Activated T-cell treated with anti-CD3 and anti-CD28 coated beads, Interleukin-2, amount 50 U/mL, for 24 hours (primary cell): ENCODE results near the gene PACS2.
A peak's percentile ranks its signal among the peaks of the same experiment; 100 is the strongest.
"Not testable (repeated sequence)": the region's sequence is repeated elsewhere in the genome, so short reads cannot be mapped to it uniquely, and the experiment has no call there.

Experiments used
- DNase-seq: peaks from one replicate; pipeline ENCODE4 v3.0.0-alpha.2; 2020
- H3K27ac Mint-ChIP-seq: 2 replicates; pipeline ENCODE4 v1.8.0; 2020; ENCODE audit warnings: mild to moderate bottlenecking, mixed read lengths
- H3K27me3 Mint-ChIP-seq: 2 replicates; pipeline ENCODE4 v1.8.0; 2020; ENCODE audit warnings: mixed read lengths
- H3K36me3 Mint-ChIP-seq: 2 replicates; pipeline ENCODE4 v1.8.0; 2020; ENCODE audit warnings: low read depth, mixed read lengths
- H3K4me1 Mint-ChIP-seq: 2 replicates; pipeline ENCODE4 v1.8.0; 2020; ENCODE audit warnings: low read depth, mixed read lengths
- H3K4me3 Mint-ChIP-seq: 2 replicates; pipeline ENCODE4 v1.8.0; 2020; ENCODE audit warnings: mild to moderate bottlenecking, moderate library complexity, mixed read lengths
- H3K9me3 Mint-ChIP-seq: 2 replicates; pipeline ENCODE4 v1.8.0; 2020; ENCODE audit warnings: mixed read lengths

Gene PACS2

DNA sequence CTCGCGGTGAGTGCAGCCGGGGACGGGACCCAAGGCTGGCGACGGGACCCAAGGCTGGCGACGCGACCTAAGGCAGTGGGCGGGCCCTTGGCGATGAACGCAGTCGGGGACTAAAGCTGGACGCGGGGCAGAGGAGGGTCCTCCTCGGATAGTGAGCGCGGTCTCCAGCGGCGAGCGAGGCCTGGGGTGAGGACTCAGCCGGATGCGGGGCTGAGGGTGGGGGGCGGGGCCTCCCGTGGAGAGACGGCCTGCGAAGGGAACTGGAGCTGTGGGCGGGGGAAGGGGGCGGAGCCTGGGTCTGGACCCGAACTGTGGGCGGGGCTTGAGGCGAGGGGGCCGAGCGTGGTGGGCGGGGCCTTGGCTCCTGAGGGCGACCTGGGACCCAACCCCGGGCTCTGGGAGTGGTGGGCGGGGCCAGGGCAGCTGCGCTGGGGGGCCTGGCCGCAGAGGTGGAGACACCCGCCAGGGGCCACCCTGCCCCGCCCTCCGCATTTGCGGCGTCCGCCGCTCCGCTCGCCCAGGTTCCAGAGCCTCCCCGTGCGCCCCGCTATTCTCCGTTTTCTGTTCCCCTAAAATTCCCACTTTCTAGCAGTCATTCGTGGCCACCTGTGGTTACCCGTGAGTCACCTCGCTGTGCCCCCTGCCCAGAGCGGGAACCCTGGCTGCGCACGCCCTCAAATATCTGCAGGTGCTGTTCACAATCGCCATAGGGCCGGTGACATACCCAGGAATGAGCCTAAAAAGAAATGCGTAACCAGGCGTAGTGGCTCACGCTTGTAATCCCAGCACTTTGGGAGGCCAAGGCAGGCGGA lies 13.2 kb upstream of the PACS2 start:
- peaks cover 9% of the 10 kb centered on the region for H3K36me3 Mint-ChIP-seq
- H3K4me3 Mint-ChIP-seq, result peak overlapping the region; percentile 84
- H3K9me3 Mint-ChIP-seq, result no peaks in the 10 kb centered on the region
- H3K27me3 Mint-ChIP-seq, result no peaks in the 10 kb centered on the region
- peak overlapping the region; percentile 96 for H3K27ac Mint-ChIP-seq
- DNase-seq, result peak; percentile 100
- peaks cover 44% of the 10 kb centered on the region for H3K4me1 Mint-ChIP-seq

GRCh38 chr14:105301915-105302249 lies 12.7 kb upstream of the PACS2 start:
- Mint-ChIP-seq H3K4me1 (peaks cover 44% of the 10 kb centered on the region), H3K4me3 (peak overlapping the region; percentile 84)
- DNase-seq, H3K9me3 Mint-ChIP-seq, H3K27me3 Mint-ChIP-seq, H3K27ac Mint-ChIP-seq, H3K36me3 Mint-ChIP-seq: not testable (repeated sequence)

- H3K27ac Mint-ChIP-seq, result no peak overlapping the region
- no peak for DNase-seq
- no peak overlapping the region for H3K4me3 Mint-ChIP-seq
- peaks cover 44% of the 10 kb centered on the region for H3K4me1 Mint-ChIP-seq
- no peaks in the 10 kb centered on the region for H3K27me3 Mint-ChIP-seq
- peaks cover 9% of the 10 kb centered on the region for H3K36me3 Mint-ChIP-seq
- no peaks in the 10 kb centered on the region for H3K9me3 Mint-ChIP-seq
Measured at GRCh38 chr14:105303949-105304348, 10.6 kb upstream of the PACS2 start.

- no peak for DNase-seq
- no peak overlapping the region for H3K27ac Mint-ChIP-seq
- no peaks in the 10 kb centered on the region for H3K27me3 Mint-ChIP-seq
- H3K4me1 Mint-ChIP-seq, result peaks cover 39% of the 10 kb centered on the region
- no peaks in the 10 kb centered on the region for H3K9me3 Mint-ChIP-seq
- H3K4me3 Mint-ChIP-seq, result no peak overlapping the region
- peaks cover 7% of the 10 kb centered on the region for H3K36me3 Mint-ChIP-seq
Measured at GRCh38 chr14:105304565-105304964, 10.0 kb upstream of the PACS2 start.

GRCh38 chr14:105305345-105305744 lies 9.2 kb upstream of the PACS2 start:
- peaks cover 35% of the 10 kb centered on the region for H3K4me1 Mint-ChIP-seq
- no peaks in the 10 kb centered on the region for H3K27me3 Mint-ChIP-seq
- H3K4me3 Mint-ChIP-seq, result no peak overlapping the region
- no peak for DNase-seq
- H3K9me3 Mint-ChIP-seq, result no peaks in the 10 kb centered on the region
- H3K27ac Mint-ChIP-seq, result peak overlapping the region; percentile 80
- no peaks in the 10 kb centered on the region for H3K36me3 Mint-ChIP-seq

- Mint-ChIP-seq H3K27me3 (no peaks in the 10 kb centered on the region), H3K36me3 (no peaks in the 10 kb centered on the region), H3K4me1 (peaks cover 35% of the 10 kb centered on the region), H3K4me3 (no peak overlapping the region), H3K9me3 (no peaks in the 10 kb centered on the region), H3K27ac (no peak overlapping the region)
- no peak for DNase-seq
Measured at GRCh38 chr14:105305791-105306190, 8.8 kb upstream of the PACS2 start.

- no peak overlapping the region for H3K4me3 Mint-ChIP-seq
- no peaks in the 10 kb centered on the region for H3K9me3 Mint-ChIP-seq
- DNase-seq, result no peak
- peak overlapping the region; percentile 20 for H3K27ac Mint-ChIP-seq
- H3K36me3 Mint-ChIP-seq, result no peaks in the 10 kb centered on the region
- H3K27me3 Mint-ChIP-seq, result no peaks in the 10 kb centered on the region
- H3K4me1 Mint-ChIP-seq, result peaks cover 32% of the 10 kb centered on the region
Measured at GRCh38 chr14:105307052-105307727, 7.4 kb upstream of the PACS2 start.

GRCh38 chr14:105309371-105309770 lies 5.2 kb upstream of the PACS2 start:
- H3K4me3 Mint-ChIP-seq, result no peak overlapping the region
- peaks cover 30% of the 10 kb centered on the region for H3K4me1 Mint-ChIP-seq
- H3K36me3 Mint-ChIP-seq, result no peaks in the 10 kb centered on the region
- H3K9me3 Mint-ChIP-seq, result no peaks in the 10 kb centered on the region
- H3K27me3 Mint-ChIP-seq, result no peaks in the 10 kb centered on the region
- DNase-seq, result no peak
- no peak overlapping the region for H3K27ac Mint-ChIP-seq

DNA sequence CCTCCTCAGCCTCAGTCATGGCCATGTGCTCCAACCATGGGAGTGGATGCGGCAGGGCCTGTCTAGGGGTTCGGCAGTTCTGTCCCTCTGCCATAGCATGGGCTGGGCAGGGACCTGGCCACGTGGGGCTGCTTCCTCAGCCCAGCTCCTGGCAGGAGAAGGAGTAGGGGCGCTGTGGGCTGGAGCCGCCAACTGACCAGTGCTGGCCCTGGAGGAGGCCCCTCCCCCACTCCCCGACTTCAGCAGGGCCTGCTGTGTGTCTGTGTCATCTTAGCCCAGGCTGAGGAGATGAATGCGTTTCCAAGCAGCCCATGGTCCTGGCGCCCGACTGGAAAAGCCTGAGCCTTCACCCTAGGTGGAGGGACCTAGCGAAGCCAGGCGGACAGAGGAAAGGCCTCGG lies 2.7 kb upstream of the PACS2 start:
- H3K36me3 Mint-ChIP-seq, result peaks cover 4% of the 10 kb centered on the region

GRCh38 chr14:105312973-105313372 lies 1.6 kb upstream of the PACS2 start:
- peak overlapping the region; percentile 72 for H3K4me3 Mint-ChIP-seq
- peaks cover 32% of the 10 kb centered on the region for H3K4me1 Mint-ChIP-seq
- H3K27ac Mint-ChIP-seq, result no peak overlapping the region

More for the DNA sequence above, 2.7 kb upstream of the PACS2 start:
- no peak for DNase-seq
- Mint-ChIP-seq H3K9me3 (no peaks in the 10 kb centered on the region), H3K4me1 (peaks cover 29% of the 10 kb centered on the region), H3K4me3 (no peak overlapping the region), H3K27me3 (no peaks in the 10 kb centered on the region), H3K27ac (no peak overlapping the region)

GRCh38 chr14:105313381-105314286 lies 914 bp upstream of the PACS2 start:
- Mint-ChIP-seq H3K9me3 (no peaks in the 10 kb centered on the region), H3K4me3 (peak overlapping the region; percentile 72), H3K27ac (peak overlapping the region; percentile 88), H3K4me1 (peaks cover 33% of the 10 kb centered on the region), H3K27me3 (no peaks in the 10 kb centered on the region), H3K36me3 (peaks cover 4% of the 10 kb centered on the region)
- no peak for DNase-seq

More at GRCh38 chr14:105312973-105313372, 1.6 kb upstream of the PACS2 start:
- Mint-ChIP-seq H3K27me3 (no peaks in the 10 kb centered on the region), H3K36me3 (peaks cover 4% of the 10 kb centered on the region), H3K9me3 (no peaks in the 10 kb centered on the region)
- DNase-seq, result no peak

GRCh38 chr14:105315211-105315721 lies 718 bp downstream of the PACS2 start:
- Mint-ChIP-seq H3K27me3 (no peaks in the 10 kb centered on the region), H3K36me3 (peaks cover 6% of the 10 kb centered on the region), H3K27ac (peak overlapping the region; percentile 84), H3K4me1 (peaks cover 37% of the 10 kb centered on the region), H3K9me3 (no peaks in the 10 kb centered on the region), H3K4me3 (peak overlapping the region; percentile 86)
- peak; percentile 62 for DNase-seq

- DNase-seq, result no peak
- peaks cover 37% of the 10 kb centered on the region for H3K4me1 Mint-ChIP-seq
- H3K4me3 Mint-ChIP-seq, result peak overlapping the region; percentile 86
- peaks cover 6% of the 10 kb centered on the region for H3K36me3 Mint-ChIP-seq
- no peaks in the 10 kb centered on the region for H3K27me3 Mint-ChIP-seq
- peak overlapping the region; percentile 84 for H3K27ac Mint-ChIP-seq
- no peaks in the 10 kb centered on the region for H3K9me3 Mint-ChIP-seq
Measured at GRCh38 chr14:105315941-105316576, 1.5 kb downstream of the PACS2 start.

DNA sequence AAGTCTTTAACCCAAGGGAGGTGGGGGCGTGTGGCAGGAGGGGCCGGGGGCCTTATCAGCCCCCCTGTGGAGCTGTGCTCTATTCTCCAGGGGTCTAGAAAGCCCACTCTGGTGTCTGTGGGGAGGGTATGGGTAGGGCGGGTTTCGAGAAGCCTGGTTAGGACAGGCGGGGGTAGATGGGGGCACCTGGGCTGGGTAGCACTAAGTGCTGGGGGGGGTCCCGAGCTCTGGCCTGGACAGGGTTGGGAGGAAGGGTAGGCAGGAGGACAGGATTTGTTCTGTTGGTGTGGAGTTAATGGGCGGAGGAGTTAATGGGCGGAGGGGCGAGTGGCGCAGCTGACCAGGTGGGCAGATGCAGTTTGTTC lies 2.0 kb downstream of the PACS2 start:
- no peaks in the 10 kb centered on the region for H3K9me3 Mint-ChIP-seq
- peak overlapping the region; percentile 86 for H3K4me3 Mint-ChIP-seq
- peaks cover 6% of the 10 kb centered on the region for H3K36me3 Mint-ChIP-seq
- no peak overlapping the region for H3K27ac Mint-ChIP-seq
- peaks cover 37% of the 10 kb centered on the region for H3K4me1 Mint-ChIP-seq
- no peak for DNase-seq
- no peaks in the 10 kb centered on the region for H3K27me3 Mint-ChIP-seq
